ENCODE measurements around the gene RHBDD1.

The RHBDD1 gene

GRCh38 chr2:227007940-227008339 is 172.1 kb downstream of the RHBDD1 start:
- no peaks in the 10 kb centered on the region for H3K27me3 Mint-ChIP-seq
- no peaks in the 10 kb centered on the region for H3K36me3 Mint-ChIP-seq (ENCODE audit: low read depth)
- no peak overlapping the region for H3K4me3 Mint-ChIP-seq
- H3K4me1 Mint-ChIP-seq (ENCODE audit: low read depth) = no peaks in the 10 kb centered on the region
- H3K27ac Mint-ChIP-seq = no peak overlapping the region
- no peaks in the 10 kb centered on the region for H3K9me3 Mint-ChIP-seq

- Mint-ChIP-seq H3K36me3 (ENCODE audit: low read depth) (no peaks in the 10 kb centered on the region), H3K9me3 (no peaks in the 10 kb centered on the region), H3K4me1 (ENCODE audit: low read depth) (no peaks in the 10 kb centered on the region), H3K27me3 (no peaks in the 10 kb centered on the region), H3K4me3 (no peak overlapping the region), H3K27ac (no peak overlapping the region)
These were observed 174.6 kb downstream of the RHBDD1 start for GRCh38 chr2:227010433-227010832.

- Mint-ChIP-seq H3K36me3 (ENCODE audit: low read depth) (no peaks in the 10 kb centered on the region), H3K4me1 (ENCODE audit: low read depth) (no peaks in the 10 kb centered on the region), H3K4me3 (no peak overlapping the region), H3K27me3 (no peaks in the 10 kb centered on the region), H3K9me3 (no peaks in the 10 kb centered on the region), H3K27ac (no peak overlapping the region)
These were observed 177.5 kb downstream of the RHBDD1 start for GRCh38 chr2:227013330-227013729.

- Mint-ChIP-seq H3K4me3 (no peak overlapping the region), H3K4me1 (ENCODE audit: low read depth) (no peaks in the 10 kb centered on the region), H3K27me3 (no peaks in the 10 kb centered on the region), H3K36me3 (ENCODE audit: low read depth) (no peaks in the 10 kb centered on the region), H3K27ac (no peak overlapping the region), H3K9me3 (no peaks in the 10 kb centered on the region)
These were observed 178.0 kb downstream of the RHBDD1 start for GRCh38 chr2:227013881-227014280.

GRCh38 chr2:227016894-227017293 is 181.0 kb downstream of the RHBDD1 start:
- Mint-ChIP-seq H3K4me3 (no peak overlapping the region), H3K27ac (no peak overlapping the region), H3K9me3 (no peaks in the 10 kb centered on the region), H3K36me3 (ENCODE audit: low read depth) (no peaks in the 10 kb centered on the region), H3K27me3 (peaks cover 3% of the 10 kb centered on the region), H3K4me1 (ENCODE audit: low read depth) (no peaks in the 10 kb centered on the region)

- no peaks in the 10 kb centered on the region for H3K4me1 Mint-ChIP-seq (ENCODE audit: low read depth)
- no peaks in the 10 kb centered on the region for H3K36me3 Mint-ChIP-seq (ENCODE audit: low read depth)
- peaks cover 3% of the 10 kb centered on the region for H3K27me3 Mint-ChIP-seq
- no peak overlapping the region for H3K27ac Mint-ChIP-seq
- H3K9me3 Mint-ChIP-seq = no peaks in the 10 kb centered on the region
- no peak overlapping the region for H3K4me3 Mint-ChIP-seq
These were observed 184.6 kb downstream of the RHBDD1 start for GRCh38 chr2:227020416-227020815.

GRCh38 chr2:227022608-227023007 is 186.8 kb downstream of the RHBDD1 start:
- H3K4me3 Mint-ChIP-seq = no peak overlapping the region
- H3K27me3 Mint-ChIP-seq = peaks cover 3% of the 10 kb centered on the region
- H3K27ac Mint-ChIP-seq = no peak overlapping the region
- H3K9me3 Mint-ChIP-seq = no peaks in the 10 kb centered on the region
- no peaks in the 10 kb centered on the region for H3K4me1 Mint-ChIP-seq (ENCODE audit: low read depth)
- H3K36me3 Mint-ChIP-seq (ENCODE audit: low read depth) = no peaks in the 10 kb centered on the region

- H3K27me3 Mint-ChIP-seq = peaks cover 8% of the 10 kb centered on the region
- H3K27ac Mint-ChIP-seq = no peak overlapping the region
- H3K4me3 Mint-ChIP-seq = no peak overlapping the region
- H3K9me3 Mint-ChIP-seq = no peaks in the 10 kb centered on the region
- no peaks in the 10 kb centered on the region for H3K4me1 Mint-ChIP-seq (ENCODE audit: low read depth)
- no peaks in the 10 kb centered on the region for H3K36me3 Mint-ChIP-seq (ENCODE audit: low read depth)
These were observed 189.7 kb downstream of the RHBDD1 start for GRCh38 chr2:227025510-227025909.

GRCh38 chr2:227029426-227030105 is 193.7 kb downstream of the RHBDD1 start:
- no peaks in the 10 kb centered on the region for H3K4me1 Mint-ChIP-seq (ENCODE audit: low read depth)
- H3K27me3 Mint-ChIP-seq = peaks cover 5% of the 10 kb centered on the region
- H3K36me3 Mint-ChIP-seq (ENCODE audit: low read depth) = no peaks in the 10 kb centered on the region
- H3K9me3 Mint-ChIP-seq = no peaks in the 10 kb centered on the region
- no peak overlapping the region for H3K27ac Mint-ChIP-seq
- no peak overlapping the region for H3K4me3 Mint-ChIP-seq

- Mint-ChIP-seq H3K4me1 (ENCODE audit: low read depth) (no peaks in the 10 kb centered on the region), H3K36me3 (ENCODE audit: low read depth) (no peaks in the 10 kb centered on the region), H3K27me3 (peaks cover 9% of the 10 kb centered on the region), H3K27ac (no peak overlapping the region), H3K9me3 (peaks cover 3% of the 10 kb centered on the region), H3K4me3 (no peak overlapping the region)
These were observed 194.9 kb downstream of the RHBDD1 start for GRCh38 chr2:227030789-227031188.

GRCh38 chr2:227031379-227031778 is 195.5 kb downstream of the RHBDD1 start:
- no peaks in the 10 kb centered on the region for H3K4me1 Mint-ChIP-seq (ENCODE audit: low read depth)
- H3K36me3 Mint-ChIP-seq (ENCODE audit: low read depth) = no peaks in the 10 kb centered on the region
- no peak overlapping the region for H3K4me3 Mint-ChIP-seq
- no peak overlapping the region for H3K27ac Mint-ChIP-seq
- H3K27me3 Mint-ChIP-seq = peaks cover 9% of the 10 kb centered on the region
- peaks cover 3% of the 10 kb centered on the region for H3K9me3 Mint-ChIP-seq

- Mint-ChIP-seq H3K9me3 (peaks cover 3% of the 10 kb centered on the region), H3K27ac (no peak overlapping the region), H3K4me1 (ENCODE audit: low read depth) (no peaks in the 10 kb centered on the region), H3K27me3 (peaks cover 8% of the 10 kb centered on the region), H3K36me3 (ENCODE audit: low read depth) (no peaks in the 10 kb centered on the region), H3K4me3 (no peak overlapping the region)
These were observed 197.8 kb downstream of the RHBDD1 start for GRCh38 chr2:227033471-227034148.

- Mint-ChIP-seq H3K9me3 (peaks cover 3% of the 10 kb centered on the region), H3K27ac (no peak overlapping the region), H3K27me3 (peaks cover 17% of the 10 kb centered on the region), H3K36me3 (ENCODE audit: low read depth) (no peaks in the 10 kb centered on the region), H3K4me3 (no peak overlapping the region), H3K4me1 (ENCODE audit: low read depth) (no peaks in the 10 kb centered on the region)
These were observed 200.0 kb downstream of the RHBDD1 start for GRCh38 chr2:227035711-227036367.

- H3K9me3 Mint-ChIP-seq = peaks cover 3% of the 10 kb centered on the region
- peaks cover 17% of the 10 kb centered on the region for H3K27me3 Mint-ChIP-seq
- no peaks in the 10 kb centered on the region for H3K36me3 Mint-ChIP-seq (ENCODE audit: low read depth)
- no peaks in the 10 kb centered on the region for H3K4me1 Mint-ChIP-seq (ENCODE audit: low read depth)
- no peak overlapping the region for H3K4me3 Mint-ChIP-seq
- H3K27ac Mint-ChIP-seq = no peak overlapping the region
These were observed 200.7 kb downstream of the RHBDD1 start for GRCh38 chr2:227036527-227036926.

- Mint-ChIP-seq H3K27me3 (peaks cover 25% of the 10 kb centered on the region), H3K36me3 (ENCODE audit: low read depth) (no peaks in the 10 kb centered on the region), H3K4me1 (ENCODE audit: low read depth) (no peaks in the 10 kb centered on the region), H3K9me3 (peaks cover 3% of the 10 kb centered on the region), H3K27ac (no peak overlapping the region), H3K4me3 (no peak overlapping the region)
These were observed 202.8 kb downstream of the RHBDD1 start for GRCh38 chr2:227038550-227039189.
